B cell (primary cell): Measurements from ENCODE around the gene TYW1. TPM values are rescaled to one million over a fixed set of nuclear protein-coding genes. Genes with fewer than 3 reads are reported as not detected.
"Not testable (repeated sequence)": the region's sequence is repeated elsewhere in the genome, so short reads cannot be mapped to it uniquely, and the experiment has no call there.

Source experiments
- ATAC-seq: fragments of 200-7000 bp; cut with Tn5 transposase; one replicate; pipeline ENCODE4 v1.10.0; 2021; ENCODE audit warnings: low read depth, mild to moderate bottlenecking, moderate number of reproducible peaks, moderate library complexity
- CTCF ChIA-PET: fragments of 350-600 bp; sonication (Branson Sonifier 250); formaldehyde crosslinking; loops from one replicate; lab custom pipeline; 2021; ENCODE audit warnings: antibody characterized with exemption, inconsistent platforms; lab: Charles Lee
- POLR2A ChIA-PET: fragments of 350-600 bp; sonication (Branson Sonifier 250); formaldehyde crosslinking; loops from one replicate; lab custom pipeline; 2021; ENCODE audit warnings: antibody characterized with exemption; lab: Charles Lee
- DNase-seq: peaks from one replicate; pipeline ENCODE4 v3.0.0; 2013
- H2AFZ ChIP-seq: 2 replicates; pipeline ENCODE4 v1.6.1; 2012; ENCODE audit warnings: mild to moderate bottlenecking, low read depth, low read length; ENCODE audit not compliant: insufficient read depth, poor library complexity, severe bottlenecking
- H3K27ac ChIP-seq, 2 donors: 1 replicate in 1 of 2; 2 replicates in 1 of 2; pipeline ENCODE4 v1.5.1; 2012 to 2013; ENCODE audit warnings: low read length in 2 of 2, mild to moderate bottlenecking in 2 of 2, moderate library complexity in 1 of 2
- H3K27me3 ChIP-seq, 4 experiments: fragments of 200-600 bp in 1 of 4; sonication (generic) in 1 of 4; replicated peaks in 1 of 4; 1 replicate in 2 of 4; 2 replicates in 2 of 4; pipeline versions ENCODE4 v1.6.1 to v1.7.0; 2013 to 2016; ENCODE audit warnings: low read length in 3 of 4, mild to moderate bottlenecking in 2 of 4, mixed read lengths in 1 of 4, moderate library complexity in 1 of 4; ENCODE audit not compliant: insufficient read depth in 4 of 4, control insufficient read depth in 3 of 4; ENCODE audit errors: control extremely low read depth in 1 of 4
- H3K36me3 ChIP-seq, 2 experiments: replicated peaks in 1 of 2; 1 replicate in 1 of 2; 2 replicates in 1 of 2; pipeline versions ENCODE4 v1.6.1 to v1.7.1; 2013; ENCODE audit warnings: low read length in 1 of 2; ENCODE audit not compliant: insufficient read depth in 2 of 2, control insufficient read depth in 1 of 2; ENCODE audit errors: control extremely low read depth in 1 of 2, extremely low read depth in 1 of 2
- H3K4me1 ChIP-seq, 2 donors: fragments of 200-600 bp in 1 of 2; sonication (generic) in 1 of 2; 1 replicate in 1 of 2; 2 replicates in 1 of 2; pipeline versions ENCODE4 v1.5.1 to v1.6.1; 2013 to 2017; ENCODE audit warnings: low read length in 2 of 2; ENCODE audit not compliant: control insufficient read depth in 2 of 2, insufficient read depth in 2 of 2
- H3K4me2 ChIP-seq: replicated peaks from 2 replicates; pipeline ENCODE3; 2012; ENCODE audit warnings: mild to moderate bottlenecking, low read depth, low read length; ENCODE audit not compliant: poor library complexity, severe bottlenecking
- H3K4me3 ChIP-seq, 5 experiments: fragments of 200-600 bp in 1 of 5; sonication (generic) in 1 of 5; 1 replicate in 3 of 5; 2 replicates in 2 of 5; pipeline versions ENCODE4 v1.5.1 to v1.7.0; 2011 to 2016; ENCODE audit warnings: low read length in 4 of 5, mild to moderate bottlenecking in 4 of 5, low read depth in 2 of 5, control low read depth in 1 of 5, moderate library complexity in 1 of 5; ENCODE audit not compliant: insufficient read depth in 1 of 5; ENCODE audit errors: control extremely low read depth in 1 of 5, extremely low read depth in 1 of 5
- H3K79me2 ChIP-seq: fragments of 200-600 bp; sonication (generic); one replicate; pipeline ENCODE4 v1.6.0; 2016; ENCODE audit warnings: low read length; ENCODE audit not compliant: control insufficient read depth, insufficient read depth
- H3K9ac ChIP-seq: fragments of 200-600 bp; sonication (generic); 2 replicates; pipeline ENCODE4 v1.6.1; 2017; ENCODE audit warnings: mild to moderate bottlenecking, low read length, moderate library complexity
- H3K9me3 ChIP-seq, 3 donors: one replicate each; pipeline versions ENCODE4 v1.6.1 to v1.7.1; 2013; ENCODE audit warnings: low read length in 2 of 3; ENCODE audit not compliant: control insufficient read depth in 2 of 3, insufficient read depth in 1 of 3; ENCODE audit errors: control extremely low read depth in 1 of 3
- H4K20me1 ChIP-seq: 2 replicates; pipeline ENCODE4 v1.6.0; 2012; ENCODE audit warnings: mild to moderate bottlenecking, low read length; ENCODE audit not compliant: insufficient read depth, control insufficient read depth, poor library complexity, severe bottlenecking
- H3K27ac Mint-ChIP-seq: one replicate; pipeline ENCODE4 v1.8.0; 2021; ENCODE audit warnings: mixed read lengths
- H3K27me3 Mint-ChIP-seq: one replicate; pipeline ENCODE4 v1.8.0; 2021; ENCODE audit warnings: mixed read lengths
- H3K4me1 Mint-ChIP-seq: one replicate; pipeline ENCODE4 v1.8.0; 2021; ENCODE audit warnings: mixed read lengths
- H3K4me3 Mint-ChIP-seq: one replicate; pipeline ENCODE4 v1.8.0; 2021; ENCODE audit warnings: mixed read lengths
- H3K9me3 Mint-ChIP-seq: one replicate; pipeline ENCODE4 v1.8.0; 2022; ENCODE audit warnings: mixed read lengths; ENCODE audit not compliant: insufficient read depth
- WGBS: methylation state at CpG from one replicate; pipeline ENCODE4 v1.1.5; 2013; ENCODE audit warnings: missing lambda C conversion rate; ENCODE audit not compliant: insufficient coverage; 5-methylcytosine and 5-hydroxymethylcytosine counted together
- intact Hi-C: fragments of 100-400 bp; cut with micrococcal nuclease; formaldehyde crosslinking; loops from one replicate; pipeline ENCODE4 v1.10.0; 2022
- polyA plus RNA-seq: library from polyadenylated mRNA; depleted of rRNA; stranded (reverse); fragments of >200 nt; gene quantifications from 2 replicates; pipeline ENCODE4 v1.2.3, GENCODE V29; 2012
- total RNA-seq, 2 donors: library from RNA; stranded (reverse); fragments of 120-200 nt in 1 of 2; gene quantifications; 1 replicate in 1 of 2; 2 replicates in 1 of 2; pipeline versions ENCODE4 v1.2.3 to v1.2.4, GENCODE V29; 2013 to 2022

TYW1 gene
- total and polyA plus RNA-seq, 2 donors (not counting 1 experiment from before 2014, with no cell fraction given), result 9.4 to 33.6 TPM

GRCh38 chr7:67141001-67141400 lies 144.4 kb downstream of the TYW1 start:
- H3K9me3 Mint-ChIP-seq, H3K4me1 ChIP-seq, DNase-seq, H4K20me1 ChIP-seq, H2AFZ ChIP-seq, H3K27me3 Mint-ChIP-seq, intact Hi-C loops, H3K4me3 Mint-ChIP-seq, H3K4me1 Mint-ChIP-seq, H3K79me2 ChIP-seq, ATAC-seq, H3K4me2 ChIP-seq, H3K9me3 ChIP-seq, H3K36me3 ChIP-seq, H3K27me3 ChIP-seq, CTCF ChIA-PET, H3K9ac ChIP-seq, POLR2A ChIA-PET, H3K4me3 ChIP-seq, H3K27ac Mint-ChIP-seq, H3K27ac ChIP-seq: not testable (repeated sequence)
- no CpG with 5 or more reads among the region's 2 CpGs for WGBS

GRCh38 chr7:67143091-67143786 lies 146.6 kb downstream of the TYW1 start:
- no CpG with 5 or more reads among the region's 9 CpGs for WGBS
- intact Hi-C loops, DNase-seq, H4K20me1 ChIP-seq, H3K27me3 ChIP-seq, ATAC-seq, CTCF ChIA-PET, H3K27me3 Mint-ChIP-seq, H3K27ac Mint-ChIP-seq, H3K4me2 ChIP-seq, H3K4me1 ChIP-seq, H3K36me3 ChIP-seq, H3K79me2 ChIP-seq, H3K4me1 Mint-ChIP-seq, H3K27ac ChIP-seq, H3K4me3 ChIP-seq, H3K9me3 Mint-ChIP-seq, H3K9ac ChIP-seq, H2AFZ ChIP-seq, POLR2A ChIA-PET, H3K4me3 Mint-ChIP-seq, H3K9me3 ChIP-seq: not testable (repeated sequence)

- POLR2A ChIA-PET, H3K9ac ChIP-seq, CTCF ChIA-PET, H3K4me1 ChIP-seq, H3K4me2 ChIP-seq, H3K27ac Mint-ChIP-seq, H3K9me3 ChIP-seq, H3K36me3 ChIP-seq, H3K4me3 Mint-ChIP-seq, ATAC-seq, H3K4me1 Mint-ChIP-seq, H3K27ac ChIP-seq, H3K79me2 ChIP-seq, H3K4me3 ChIP-seq, H2AFZ ChIP-seq, DNase-seq, H3K9me3 Mint-ChIP-seq, H3K27me3 ChIP-seq, H4K20me1 ChIP-seq, H3K27me3 Mint-ChIP-seq, intact Hi-C loops: not testable (repeated sequence)
- WGBS, result no CpG with 5 or more reads among the region's 3 CpGs
Measured at GRCh38 chr7:67145581-67146193, 149.1 kb downstream of the TYW1 start.

GRCh38 chr7:67149131-67149530 lies 152.5 kb downstream of the TYW1 start:
- H2AFZ ChIP-seq, POLR2A ChIA-PET, H3K27ac Mint-ChIP-seq, H3K27ac ChIP-seq, ATAC-seq, H3K27me3 ChIP-seq, H3K9ac ChIP-seq, H3K9me3 ChIP-seq, H3K4me3 ChIP-seq, H3K4me2 ChIP-seq, H3K4me3 Mint-ChIP-seq, H4K20me1 ChIP-seq, H3K4me1 ChIP-seq, DNase-seq, H3K36me3 ChIP-seq, intact Hi-C loops, CTCF ChIA-PET, H3K9me3 Mint-ChIP-seq, H3K4me1 Mint-ChIP-seq, H3K79me2 ChIP-seq, H3K27me3 Mint-ChIP-seq: not testable (repeated sequence)
